Neural crest cell (in vitro differentiated cells): Measurements from ENCODE around the gene FIS1. TPM values are rescaled to one million over a fixed set of nuclear protein-coding genes. Genes with fewer than 3 reads are reported as not detected.

Source experiments
- DNase-seq: peaks from one replicate; pipeline ENCODE4 v3.0.0; 2021; ENCODE audit warnings: low read depth, mixed read lengths, low spot score
- H3K27ac Mint-ChIP-seq: one replicate; pipeline ENCODE4 v1.8.0; 2021; ENCODE audit warnings: mild to moderate bottlenecking, mixed read lengths; ENCODE audit not compliant: unreplicated experiment
- H3K27me3 Mint-ChIP-seq: 2 replicates; pipeline ENCODE4 v1.8.0; 2021; ENCODE audit warnings: low read depth, mild to moderate bottlenecking, mixed read lengths
- H3K36me3 Mint-ChIP-seq: 2 replicates; pipeline ENCODE4 v1.8.0; 2021; ENCODE audit warnings: low read depth, mild to moderate bottlenecking, mixed read lengths
- H3K4me1 Mint-ChIP-seq: 2 replicates; pipeline ENCODE4 v1.8.0; 2021; ENCODE audit warnings: mixed read lengths
- H3K4me3 Mint-ChIP-seq: one replicate; pipeline ENCODE4 v1.8.0; 2021; ENCODE audit warnings: mild to moderate bottlenecking, mixed read lengths
- H3K9me3 Mint-ChIP-seq: 2 replicates; pipeline ENCODE4 v1.8.0; 2021; ENCODE audit warnings: mixed read lengths
- CTCF ChIP-seq: fragments of 200-600 bp; sonication (generic); conservative IDR thresholded peaks from 2 replicates; pipeline ENCODE4 v1.5.0; 2021; ENCODE audit warnings: antibody characterized with exemption, mild to moderate bottlenecking
- total RNA-seq: library from RNA; stranded (reverse); gene quantifications from 2 replicates; pipeline ENCODE4 v1.2.1, GENCODE V29; 2021

FIS1 gene
- total RNA-seq, 1 donor from 2014 or later = 104 TPM

- Mint-ChIP-seq H3K4me3 (peak overlapping the region; percentile 98), H3K27me3 (no peaks in the 10 kb centered on the region), H3K9me3 (no peaks in the 10 kb centered on the region), H3K27ac (peak overlapping the region; percentile 84), H3K36me3 (no peaks in the 10 kb centered on the region), H3K4me1 (peaks cover 23% of the 10 kb centered on the region)
- TF ChIP-seq CTCF = no peak
- DNase-seq = no peak
Measured at GRCh38 chr7:101216001-101216859, 28.7 kb downstream of the FIS1 start.

- Mint-ChIP-seq H3K36me3 (no peaks in the 10 kb centered on the region), H3K9me3 (no peaks in the 10 kb centered on the region), H3K4me3 (no peak overlapping the region), H3K27me3 (no peaks in the 10 kb centered on the region), H3K27ac (no peak overlapping the region), H3K4me1 (peaks cover 10% of the 10 kb centered on the region)
- no peak for DNase-seq
- no peak for TF ChIP-seq CTCF
Measured at GRCh38 chr7:101212014-101212413, 32.9 kb downstream of the FIS1 start.

GRCh38 chr7:101211501-101211900 is 33.4 kb downstream of the FIS1 start:
- Mint-ChIP-seq H3K9me3 (no peaks in the 10 kb centered on the region), H3K27ac (no peak overlapping the region), H3K36me3 (no peaks in the 10 kb centered on the region), H3K4me3 (no peak overlapping the region), H3K4me1 (peaks cover 6% of the 10 kb centered on the region), H3K27me3 (no peaks in the 10 kb centered on the region)
- DNase-seq = no peak
- no peak for TF ChIP-seq CTCF

GRCh38 chr7:101210143-101210542 is 34.7 kb downstream of the FIS1 start:
- no peaks in the 10 kb centered on the region for H3K4me1 Mint-ChIP-seq

GRCh38 chr7:101208794-101209193 is 36.1 kb downstream of the FIS1 start:
- Mint-ChIP-seq H3K4me1 (no peaks in the 10 kb centered on the region), H3K27me3 (peaks cover 10% of the 10 kb centered on the region), H3K27ac (peak overlapping the region; percentile 50), H3K9me3 (no peaks in the 10 kb centered on the region), H3K4me3 (no peak overlapping the region), H3K36me3 (no peaks in the 10 kb centered on the region)
- DNase-seq = no peak
- TF ChIP-seq CTCF = no peak

More at GRCh38 chr7:101210143-101210542, 34.7 kb downstream of the FIS1 start:
- Mint-ChIP-seq H3K27ac (no peak overlapping the region), H3K4me3 (no peak overlapping the region), H3K36me3 (no peaks in the 10 kb centered on the region), H3K27me3 (peaks cover 2% of the 10 kb centered on the region), H3K9me3 (no peaks in the 10 kb centered on the region)
- TF ChIP-seq CTCF = no peak
- no peak for DNase-seq
